Activated CD8-positive, alpha-beta T cell treated with anti-CD3 and anti-CD28 coated beads, Interleukin-2, amount 10 ng/mL, durations not matched to agents 7 days and 5 days (primary cell): ENCODE data around the gene SERPINA6. TPM values are rescaled to one million over a fixed set of nuclear protein-coding genes. Genes with fewer than 3 reads are reported as not detected.
"Not testable (repeated sequence)": the region's sequence is repeated elsewhere in the genome, so short reads cannot be mapped to it uniquely, and the experiment has no call there.

Source experiments
- ATAC-seq: fragments of 150-1000 bp; cut with Tn5 transposase; one replicate; pipeline ENCODE4 v1.10.0; 2021; ENCODE audit warnings: moderate library complexity
- CTCF ChIA-PET: fragments of 350-600 bp; sonication (Branson Sonifier 250); formaldehyde crosslinking; loops from one replicate; lab custom pipeline; 2021; ENCODE audit warnings: antibody characterized with exemption; lab: Charles Lee
- POLR2A ChIA-PET: fragments of 350-600 bp; sonication (Branson Sonifier 250); formaldehyde crosslinking; loops from one replicate; lab custom pipeline; 2021; ENCODE audit warnings: antibody characterized with exemption; lab: Charles Lee
- DNase-seq: peaks from one replicate; pipeline ENCODE4 v3.0.0-alpha.2; 2020
- H3K27ac Mint-ChIP-seq: one replicate; pipeline ENCODE4 v1.8.0; 2021; ENCODE audit warnings: mild to moderate bottlenecking, mixed read lengths
- H3K27me3 Mint-ChIP-seq: one replicate; pipeline ENCODE4 v1.8.0; 2021; ENCODE audit warnings: low read depth, mixed read lengths
- H3K36me3 Mint-ChIP-seq: one replicate; pipeline ENCODE4 v1.8.0; 2021; ENCODE audit warnings: low read depth, mixed read lengths
- H3K4me1 Mint-ChIP-seq: one replicate; pipeline ENCODE4 v1.8.0; 2021; ENCODE audit warnings: low read depth, mixed read lengths
- H3K4me3 Mint-ChIP-seq: one replicate; pipeline ENCODE4 v1.8.0; 2021; ENCODE audit warnings: mild to moderate bottlenecking, mixed read lengths
- H3K9me3 Mint-ChIP-seq: one replicate; pipeline ENCODE4 v1.8.0; 2022; ENCODE audit warnings: mixed read lengths; ENCODE audit not compliant: insufficient read depth
- total RNA-seq, 2 experiments: library from RNA; stranded (reverse); gene quantifications; one replicate each; pipeline ENCODE4 v1.2.3, GENCODE V29; 2021

SERPINA6 gene
- total RNA-seq, 2 experiments from 2014 or later, result not detected

GRCh38 chr14:94278731-94279130 is 44.4 kb downstream of the SERPINA6 start:
- no peaks in the 10 kb centered on the region for H3K9me3 Mint-ChIP-seq
- peaks cover 5% of the 10 kb centered on the region for H3K27me3 Mint-ChIP-seq
- no peaks in the 10 kb centered on the region for H3K4me1 Mint-ChIP-seq
- DNase-seq (no peak), ATAC-seq (no peak)
- no peak overlapping the region for H3K4me3 Mint-ChIP-seq
- no peak overlapping the region for H3K27ac Mint-ChIP-seq
- no peaks in the 10 kb centered on the region for H3K36me3 Mint-ChIP-seq
- ChIA-PET POLR2A (interaction anchor here (0.6 kb wide), 1 partner anchor 983 kb away, joined by 3 read pairs; no protein-coding TSS in a partner anchor), CTCF (no interaction called here)

GRCh38 chr14:94276898-94277561 is 46.1 kb downstream of the SERPINA6 start:
- CTCF ChIA-PET, H3K4me3 Mint-ChIP-seq, DNase-seq, POLR2A ChIA-PET, H3K4me1 Mint-ChIP-seq, ATAC-seq, H3K36me3 Mint-ChIP-seq, H3K27ac Mint-ChIP-seq, H3K9me3 Mint-ChIP-seq: not testable (repeated sequence)
- peaks cover 11% of the 10 kb centered on the region for H3K27me3 Mint-ChIP-seq

DNA sequence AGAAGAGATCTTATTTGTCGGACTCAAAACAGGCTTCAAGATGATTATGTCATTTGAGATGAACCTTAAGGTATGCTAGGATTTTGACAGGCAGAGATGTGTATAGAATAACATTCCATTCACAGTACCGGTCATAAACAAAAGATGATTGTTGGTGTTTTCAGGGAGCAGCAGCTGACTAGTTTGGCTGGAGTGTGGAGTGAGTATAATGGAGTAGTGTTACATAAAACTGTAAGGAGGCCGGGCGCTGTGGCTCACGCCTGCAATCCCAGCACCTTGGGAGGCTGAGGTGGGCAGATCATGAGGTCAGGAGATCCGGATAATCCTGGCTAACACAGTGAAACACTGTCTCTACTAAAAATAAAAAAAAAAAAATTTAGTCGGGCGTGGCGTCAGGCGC is 54.0 kb downstream of the SERPINA6 start:
- DNase-seq (no peak), ATAC-seq (no peak)
- ChIA-PET POLR2A (no interaction called here), CTCF (no interaction called here)
- H3K4me3 Mint-ChIP-seq, result no peak overlapping the region
- H3K36me3 Mint-ChIP-seq, result no peaks in the 10 kb centered on the region
- H3K27me3 Mint-ChIP-seq, result peaks cover 14% of the 10 kb centered on the region
- no peaks in the 10 kb centered on the region for H3K9me3 Mint-ChIP-seq
- no peak overlapping the region for H3K27ac Mint-ChIP-seq
- no peaks in the 10 kb centered on the region for H3K4me1 Mint-ChIP-seq

DNA sequence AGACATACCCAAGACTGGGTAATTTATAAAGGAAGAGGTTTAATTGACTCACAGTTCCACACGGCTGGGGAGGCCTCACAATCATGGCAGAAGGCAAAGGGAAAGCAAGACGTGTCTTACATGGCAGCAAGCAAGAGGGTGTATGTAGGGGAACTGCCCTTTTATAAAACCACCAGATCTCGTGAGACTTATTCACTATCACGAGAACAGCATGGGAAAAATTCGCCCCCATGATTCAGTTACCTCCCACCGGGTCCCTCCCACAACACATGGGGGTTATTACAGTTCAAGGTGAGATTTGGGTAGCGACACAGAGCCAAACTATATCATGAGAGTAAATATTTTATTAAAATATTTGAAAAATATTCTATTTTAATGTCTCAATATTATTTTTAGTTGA is 54.6 kb downstream of the SERPINA6 start:
- H3K27me3 Mint-ChIP-seq, result peaks cover 16% of the 10 kb centered on the region
- H3K27ac Mint-ChIP-seq, CTCF ChIA-PET, ATAC-seq, H3K36me3 Mint-ChIP-seq, H3K4me3 Mint-ChIP-seq, H3K9me3 Mint-ChIP-seq, H3K4me1 Mint-ChIP-seq, POLR2A ChIA-PET, DNase-seq: not testable (repeated sequence)

GRCh38 chr14:94267352-94267751 is 55.8 kb downstream of the SERPINA6 start:
- CTCF ChIA-PET, result no interaction called here
- Mint-ChIP-seq H3K9me3 (no peaks in the 10 kb centered on the region), H3K36me3 (no peaks in the 10 kb centered on the region), H3K27me3 (peaks cover 13% of the 10 kb centered on the region), H3K4me1 (no peaks in the 10 kb centered on the region), H3K27ac (no peak overlapping the region), H3K4me3 (no peak overlapping the region)
- POLR2A ChIA-PET, result no interaction called here
- ATAC-seq (no peak), DNase-seq (no peak)

DNA sequence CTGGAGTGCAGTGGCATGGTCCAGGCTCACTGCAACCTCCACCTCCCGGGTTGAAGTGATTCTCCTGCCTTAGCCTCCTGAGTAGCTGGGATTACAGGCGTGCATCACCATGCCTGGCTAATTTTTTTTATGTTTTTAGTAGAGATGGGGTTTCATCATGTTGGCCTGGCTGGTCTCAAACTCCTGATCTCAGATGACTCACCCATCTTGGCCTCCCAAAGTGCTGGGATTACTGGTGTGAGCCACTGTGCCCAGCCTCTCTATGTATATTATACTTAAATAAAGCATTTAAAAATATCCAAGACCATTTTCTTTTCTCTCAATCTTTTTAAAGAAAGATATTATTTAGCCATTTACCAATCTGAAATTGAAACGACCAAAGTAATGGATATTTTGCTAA is 58.9 kb downstream of the SERPINA6 start:
- H3K4me1 Mint-ChIP-seq, DNase-seq, H3K36me3 Mint-ChIP-seq, CTCF ChIA-PET, POLR2A ChIA-PET, ATAC-seq, H3K27ac Mint-ChIP-seq, H3K9me3 Mint-ChIP-seq, H3K4me3 Mint-ChIP-seq, H3K27me3 Mint-ChIP-seq: not testable (repeated sequence)

Other genes with a start within 250 kb of the SERPINA6 start
- 100 to 1,000 TPM; 172 to 184 TPM for gene DDX24, start 242.1 kb downstream of the SERPINA6 start, total RNA-seq
- 10 to 100 TPM; 34.7 to 41.3 TPM for gene IFI27L1, start 242.0 kb downstream of the SERPINA6 start, total RNA-seq
- 100 to 1,000 TPM; 116 to 129 TPM for gene IFI27, start 212.6 kb downstream of the SERPINA6 start, total RNA-seq
- 10 to 100 TPM; 65.2 to 74.6 TPM for gene IFI27L2, start 193.7 kb downstream of the SERPINA6 start, total RNA-seq
- gene PPP4R4, start 149.0 kb downstream of the SERPINA6 start, total RNA-seq, result under 1 TPM; 0.16 to 0.26 TPM
- gene SERPINA10, start 30.1 kb downstream of the SERPINA6 start, total RNA-seq, result not detected
- gene SERPINA2, start 43.4 kb upstream of the SERPINA6 start, total RNA-seq, result not detected
- not detected for gene SERPINA1, start 65.3 kb upstream of the SERPINA6 start, total RNA-seq
- not detected for gene SERPINA11, start 129.5 kb upstream of the SERPINA6 start, total RNA-seq
- gene SERPINA9, start 152.9 kb upstream of the SERPINA6 start, total RNA-seq, result not detected
- gene SERPINA12, start 186.1 kb upstream of the SERPINA6 start, total RNA-seq, result not detected
- not detected for gene SERPINA4, start 238.1 kb upstream of the SERPINA6 start, total RNA-seq